ENCODE data around the gene ETS2.

- TF ChIP-seq CTCF (IDR thresholded peaks at IDR 0.05): no peak
- TF ChIP-seq POLR2A (IDR thresholded peaks at IDR 0.05): no peak
- TF ChIP-seq EP300 (IDR thresholded peaks at IDR 0.05): no peak
These were observed 2.3 kb downstream of the ETS2 start for GRCh38 chr21:38807986-38808385.

Measured in ovary (tissue), 3 donors.